HG02938 (cell line): Measurements from ENCODE around the gene GGA2.
"Not testable (repeated sequence)": the region's sequence is repeated elsewhere in the genome, so short reads cannot be mapped to it uniquely, and the experiment has no call there.

Experiments used
- ATAC-seq: cut with Tn5 transposase; IDR thresholded peaks from one replicate; pipeline ENCODE4 v1.9.1; 2021; ENCODE audit warnings: mild to moderate bottlenecking, moderate library complexity; ENCODE audit not compliant: unreplicated experiment

The GGA2 gene, protein sequence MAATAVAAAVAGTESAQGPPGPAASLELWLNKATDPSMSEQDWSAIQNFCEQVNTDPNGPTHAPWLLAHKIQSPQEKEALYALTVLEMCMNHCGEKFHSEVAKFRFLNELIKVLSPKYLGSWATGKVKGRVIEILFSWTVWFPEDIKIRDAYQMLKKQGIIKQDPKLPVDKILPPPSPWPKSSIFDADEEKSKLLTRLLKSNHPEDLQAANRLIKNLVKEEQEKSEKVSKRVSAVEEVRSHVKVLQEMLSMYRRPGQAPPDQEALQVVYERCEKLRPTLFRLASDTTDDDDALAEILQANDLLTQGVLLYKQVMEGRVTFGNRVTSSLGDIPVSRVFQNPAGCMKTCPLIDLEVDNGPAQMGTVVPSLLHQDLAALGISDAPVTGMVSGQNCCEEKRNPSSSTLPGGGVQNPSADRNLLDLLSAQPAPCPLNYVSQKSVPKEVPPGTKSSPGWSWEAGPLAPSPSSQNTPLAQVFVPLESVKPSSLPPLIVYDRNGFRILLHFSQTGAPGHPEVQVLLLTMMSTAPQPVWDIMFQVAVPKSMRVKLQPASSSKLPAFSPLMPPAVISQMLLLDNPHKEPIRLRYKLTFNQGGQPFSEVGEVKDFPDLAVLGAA

GRCh38 chr16:23510164-23510914, at the start of gene GGA2:
TSS of gene GGA2 (minus strand) at chr16:23510494. CDS start at chr16:23510411, 83 bp downstream.
- peak; percentile 70 for ATAC-seq

- ATAC-seq, result no peak
Measured at GRCh38 chr16:23557779-23558702, 47.7 kb upstream of the GGA2 start.

DNA sequence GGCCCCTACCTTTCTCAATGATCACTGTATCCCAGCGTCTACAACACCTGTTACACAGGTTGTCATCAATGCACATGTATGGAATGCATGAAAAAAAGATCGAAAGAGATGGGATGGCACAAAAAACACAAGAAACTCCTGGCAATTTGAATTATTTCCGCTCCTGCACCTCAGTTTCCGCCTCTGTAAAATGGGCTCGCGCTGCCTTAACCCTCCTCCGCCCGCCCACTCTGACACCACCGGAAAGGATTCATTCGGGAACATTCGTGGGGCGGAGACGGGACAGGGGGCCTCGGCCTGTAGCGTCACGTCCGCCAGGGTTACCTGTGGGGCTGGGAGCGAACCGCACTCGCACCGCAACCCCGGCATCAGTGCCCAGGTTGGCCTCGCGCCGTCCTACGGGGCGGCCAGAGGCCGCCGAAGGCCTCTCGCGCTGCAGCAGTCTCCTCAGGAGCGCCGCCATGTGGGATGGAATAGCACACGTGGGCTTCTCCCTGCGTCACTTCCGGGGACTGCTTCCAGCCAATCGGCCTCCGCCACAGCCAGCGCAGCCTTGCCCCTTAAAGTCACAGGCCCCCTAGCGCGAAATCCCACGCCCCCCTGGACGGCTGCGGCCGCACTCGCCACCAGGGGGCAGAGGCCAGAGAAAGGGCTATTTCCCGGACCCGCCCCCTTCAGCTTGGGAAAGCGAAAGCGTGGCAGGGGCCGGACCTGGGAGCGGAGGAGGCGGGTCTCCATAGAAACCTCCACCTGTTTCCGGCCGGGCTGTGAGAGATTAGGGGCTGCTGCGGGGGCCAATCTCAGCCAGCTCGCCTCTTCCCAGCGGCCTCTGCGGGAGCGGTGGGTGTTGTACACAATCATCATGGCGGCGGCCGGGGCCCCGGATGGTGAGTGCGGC, 46.8 kb upstream of the GGA2 start, which contains the start of the genes EARS2 and UBFD1:
Gene EARS2 (minus strand): TSS at position 470 of the 898 bp plus-strand sequence. CDS start 7 bp downstream, at position 463.
Gene UBFD1 (plus strand): TSS at position 847 of the 898 bp plus-strand sequence. CDS start 16 bp downstream, at position 863.
- ATAC-seq, result peak; percentile 90

- no peak for ATAC-seq
Measured at GRCh38 chr16:23554536-23554935, 44.2 kb upstream of the GGA2 start.

DNA sequence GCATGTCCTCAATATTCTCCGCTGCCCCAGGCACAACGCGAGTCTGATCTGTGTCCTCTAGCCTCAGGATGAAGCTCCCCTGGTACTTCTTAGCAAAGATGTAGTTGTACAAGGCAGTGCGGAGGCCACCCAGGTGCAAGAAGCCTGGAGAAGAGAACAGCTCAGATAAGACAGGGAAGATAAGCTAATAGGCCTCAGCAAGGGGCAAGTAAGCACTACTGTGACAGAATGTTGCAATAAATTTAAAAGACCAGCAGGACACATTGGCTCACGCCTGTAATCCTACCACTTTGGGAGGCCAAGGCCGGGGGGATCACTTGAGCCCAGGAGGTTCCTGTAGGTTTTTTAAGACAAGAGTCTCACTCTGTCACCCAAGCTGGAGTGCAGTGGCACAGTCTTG, 41.9 kb upstream of the GGA2 start:
- no peak for ATAC-seq

DNA sequence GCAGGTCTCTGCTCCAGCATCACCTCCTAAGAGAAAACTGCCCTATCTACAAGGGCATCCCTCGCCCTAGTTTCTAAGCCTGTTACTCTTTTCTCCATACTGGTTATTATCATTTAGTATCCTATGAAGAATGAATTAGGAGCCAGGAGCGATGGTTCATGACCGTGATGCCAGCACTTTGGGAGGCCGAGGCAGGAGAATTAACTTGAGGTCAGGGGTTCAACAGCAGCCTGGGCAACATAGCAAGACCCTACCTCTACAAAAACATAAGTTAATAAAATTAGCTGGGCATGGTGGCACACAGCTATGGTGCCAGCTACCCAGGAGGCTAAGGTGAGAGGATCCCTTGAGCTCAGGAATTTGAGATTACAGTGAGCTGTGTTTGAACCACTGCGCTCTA, 39.6 kb upstream of the GGA2 start:
- ATAC-seq, result no peak

- ATAC-seq, result no peak
Measured at GRCh38 chr16:23544436-23544835, 34.1 kb upstream of the GGA2 start.

DNA sequence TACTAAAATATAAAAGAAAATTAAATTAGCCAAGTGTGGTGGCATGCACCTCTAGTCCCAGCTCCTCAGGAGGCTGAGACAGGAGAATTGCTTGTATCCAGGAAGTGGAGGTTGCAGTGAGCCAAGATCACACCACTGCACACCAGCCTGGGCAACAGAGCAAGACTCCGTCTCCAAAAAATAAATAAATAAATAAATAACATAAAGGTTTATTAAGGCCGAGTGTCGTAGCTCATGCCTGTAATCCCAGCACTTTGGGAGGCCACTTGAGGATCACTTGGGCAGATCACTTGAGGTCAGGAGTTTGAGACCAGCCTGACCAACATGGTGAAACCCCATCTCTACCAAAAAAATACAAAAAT, 30.5 kb upstream of the GGA2 start:
- not testable (repeated sequence) for ATAC-seq

- ATAC-seq, result no peak
Measured at GRCh38 chr16:23539984-23540816, 29.9 kb upstream of the GGA2 start.

- ATAC-seq, result no peak
Measured at GRCh38 chr16:23538919-23539278, 28.6 kb upstream of the GGA2 start.

DNA sequence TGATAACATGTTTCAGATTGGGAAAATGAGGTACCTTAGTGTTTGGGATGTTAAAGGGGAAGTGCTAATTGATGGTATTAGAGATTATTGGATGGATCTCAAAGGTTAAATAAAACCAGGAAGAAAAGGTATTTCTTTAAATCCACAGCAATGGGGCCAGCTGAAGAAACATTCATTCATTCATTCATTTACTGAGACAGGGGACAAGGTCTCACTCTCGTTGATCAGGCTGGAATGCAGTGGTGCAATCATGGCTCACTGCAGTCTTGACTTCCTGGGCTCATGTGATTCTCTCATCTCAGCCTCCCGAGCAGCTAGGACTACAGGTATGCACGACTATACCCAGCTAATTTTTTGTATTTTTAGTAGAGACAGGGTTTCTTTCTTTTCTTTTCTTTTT, 27.1 kb upstream of the GGA2 start:
- ATAC-seq, result no peak

- no peak for ATAC-seq
Measured at GRCh38 chr16:23535901-23536300, 25.6 kb upstream of the GGA2 start.

GRCh38 chr16:23534868-23535860, 24.9 kb upstream of the GGA2 start:
- no peak for ATAC-seq

- ATAC-seq, result no peak
Measured at GRCh38 chr16:23532448-23532847, 22.2 kb upstream of the GGA2 start.

- no peak for ATAC-seq
Measured at GRCh38 chr16:23530062-23530461, 19.8 kb upstream of the GGA2 start.

GRCh38 chr16:23528644-23529310, 18.5 kb upstream of the GGA2 start:
- ATAC-seq, result no peak
